HG03439 (cell line): ENCODE measurements around the gene PATE2.

Experiments
- ATAC-seq: cut with Tn5 transposase; IDR thresholded peaks from one replicate; pipeline ENCODE4 v1.9.1; 2021; ENCODE audit warnings: mild to moderate bottlenecking, moderate library complexity; ENCODE audit not compliant: unreplicated experiment

PATE2 gene

DNA sequence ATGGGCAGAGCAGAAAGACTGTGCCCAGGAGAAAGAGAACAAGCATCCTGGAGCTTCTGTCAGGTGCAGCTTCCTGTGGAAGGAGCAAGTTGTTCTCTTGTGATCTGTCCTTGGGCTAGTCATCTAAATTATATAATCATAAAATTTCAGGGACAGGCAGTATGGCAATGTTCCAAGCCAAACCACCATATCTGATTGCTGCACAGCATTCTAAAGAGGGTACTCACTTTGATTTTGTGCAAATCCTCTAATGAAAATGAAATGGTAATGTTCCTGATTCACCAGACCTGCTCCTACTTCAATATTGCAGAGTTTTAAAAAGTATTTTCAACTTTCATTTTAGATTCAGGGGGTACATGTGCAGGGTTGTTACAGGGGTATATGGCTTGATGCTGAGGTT, at the start of gene PATE2:
PATE2 (minus strand) TSS at position 101 of the 400 bp plus-strand sequence; CDS start at position 46, 55 bp downstream.
- no peak for ATAC-seq

DNA sequence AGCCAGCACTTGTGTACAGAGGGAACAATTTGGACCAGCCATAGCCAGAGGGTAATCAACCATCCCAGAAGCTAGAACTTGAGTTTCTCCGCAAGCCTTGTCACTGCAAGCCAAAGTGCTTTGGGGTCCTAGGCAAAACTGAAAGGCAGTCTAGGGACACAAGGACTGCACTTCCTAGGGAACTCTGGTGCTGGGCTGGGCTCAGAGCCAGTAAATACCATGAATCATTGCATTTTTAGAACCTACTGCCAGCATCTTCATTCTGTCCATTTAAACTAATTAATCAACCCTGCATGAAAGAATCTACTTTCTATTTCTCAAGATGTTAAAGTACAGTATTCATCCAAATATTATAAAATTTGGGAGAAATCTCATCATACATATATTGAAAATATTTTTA, 29.3 kb upstream of the PATE2 start:
- ATAC-seq, result no peak

DNA sequence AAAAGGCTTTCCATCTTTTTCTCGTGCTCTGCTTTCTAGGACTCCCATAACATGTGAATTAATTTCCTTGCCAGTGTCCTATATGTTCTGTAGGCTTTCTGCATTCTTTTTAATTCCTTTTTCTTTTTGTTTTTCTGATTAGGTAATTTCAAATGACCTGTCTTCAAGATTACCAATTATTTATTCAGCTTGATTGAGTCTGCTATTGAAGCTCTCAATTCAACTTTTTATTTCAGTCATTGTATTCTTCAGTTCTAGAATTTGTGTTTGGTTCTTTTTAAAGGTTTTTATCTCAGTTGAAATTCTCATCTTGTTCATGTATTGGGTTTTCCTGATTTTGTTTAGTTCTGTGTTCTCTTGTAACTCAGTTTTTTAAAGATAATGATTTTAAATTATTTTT, 23.8 kb upstream of the PATE2 start:
- no peak for ATAC-seq

DNA sequence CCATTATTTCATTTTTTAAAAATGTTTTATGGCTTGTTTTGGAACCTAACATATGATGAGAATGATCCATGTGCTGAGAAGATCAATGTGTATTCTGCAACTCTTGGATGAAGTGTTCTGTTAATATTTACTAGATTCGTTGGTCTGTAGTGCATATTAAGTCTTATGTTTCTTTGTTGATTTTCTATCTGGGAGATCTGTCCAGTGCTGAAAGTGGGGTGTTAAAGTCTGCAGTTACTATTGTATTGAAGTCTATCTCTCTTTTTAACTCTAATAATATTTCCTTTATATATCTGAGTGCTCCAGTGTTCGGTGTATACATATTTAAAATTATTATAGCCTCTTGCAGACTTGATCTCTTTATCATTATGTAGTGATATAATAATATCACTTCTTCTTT, 21.2 kb upstream of the PATE2 start:
- ATAC-seq, result no peak

DNA sequence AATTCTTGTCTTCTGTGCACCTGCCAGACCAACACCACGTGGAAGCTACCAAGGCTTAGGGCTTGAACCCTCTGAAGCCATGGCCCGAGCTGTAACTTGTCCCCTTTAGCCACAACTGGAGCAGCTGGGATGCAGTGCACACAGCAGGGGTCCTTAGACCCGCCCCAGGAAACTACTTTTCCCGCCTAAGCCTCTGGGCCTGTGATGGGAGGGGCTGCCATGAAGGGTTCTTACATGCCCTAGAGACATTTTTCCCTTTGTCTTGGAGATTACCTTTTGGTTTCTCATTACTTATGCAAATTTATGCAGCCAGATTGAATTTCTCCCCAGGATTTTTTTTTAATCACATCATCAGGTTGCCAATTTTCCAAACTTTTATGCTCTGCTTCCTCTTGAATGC, 19.0 kb upstream of the PATE2 start:
- ATAC-seq, result no peak

DNA sequence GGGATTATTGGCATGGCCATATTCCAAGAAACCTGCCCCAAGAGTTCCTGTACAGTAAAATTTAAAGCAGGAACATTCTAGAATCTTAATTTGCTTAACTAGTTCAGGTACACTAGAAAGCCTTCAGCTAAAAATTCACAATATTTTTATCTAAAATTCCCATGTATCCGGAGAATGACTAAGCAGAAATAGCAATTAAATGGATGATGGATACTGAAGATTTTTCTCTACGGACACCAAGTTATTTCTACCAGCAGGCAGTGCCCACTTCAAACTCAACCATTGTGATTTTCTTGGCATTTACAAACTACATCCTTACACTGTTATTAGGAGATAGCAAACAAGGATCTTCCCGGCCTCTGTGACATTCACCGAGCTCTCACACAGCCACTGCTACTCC, 12.2 kb upstream of the PATE2 start:
- no peak for ATAC-seq

DNA sequence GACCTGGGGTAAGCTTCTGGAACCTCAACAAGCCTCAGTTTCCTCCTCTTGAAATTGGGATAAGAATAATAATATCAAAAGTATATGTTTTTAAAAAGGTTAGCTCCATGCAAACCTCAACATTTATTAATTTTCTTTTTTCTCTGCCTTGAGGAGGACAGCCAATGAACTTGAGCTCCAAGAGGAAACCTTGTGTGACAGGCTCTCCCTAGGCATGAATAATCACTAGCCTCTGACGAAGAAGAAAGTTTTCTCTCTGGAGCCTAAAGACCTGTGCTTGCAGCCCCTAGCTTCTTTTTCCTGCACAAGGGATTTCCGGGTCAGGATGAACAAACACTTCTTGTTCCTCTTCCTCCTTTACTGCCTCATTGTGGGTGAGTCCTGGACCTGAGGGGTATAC, 9.2 kb upstream of the PATE2 start, which contains the start of gene PATE3:
PATE3 (plus strand) TSS at position 301 of the 400 bp plus-strand sequence; CDS start at position 326, 25 bp downstream.
- ATAC-seq, result no peak

DNA sequence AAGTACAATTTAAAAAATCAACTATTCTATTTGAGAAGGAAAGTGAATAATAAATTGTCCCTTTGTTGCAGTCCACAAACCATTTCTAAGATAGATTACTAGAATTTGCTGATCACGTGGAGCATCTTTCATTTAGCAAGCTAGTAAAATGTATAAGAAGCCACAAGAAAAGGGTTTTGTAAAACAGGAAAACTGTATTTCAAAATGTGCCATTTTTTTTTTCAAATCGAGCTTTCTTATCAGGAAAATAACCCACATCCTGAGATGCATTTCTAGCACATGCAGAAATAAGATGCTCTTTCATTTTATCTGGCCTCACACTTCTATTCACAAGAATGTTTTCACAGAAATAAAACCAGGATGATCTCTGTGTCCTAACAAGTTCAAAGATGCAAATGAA, 6.0 kb upstream of the PATE2 start:
- no peak for ATAC-seq

DNA sequence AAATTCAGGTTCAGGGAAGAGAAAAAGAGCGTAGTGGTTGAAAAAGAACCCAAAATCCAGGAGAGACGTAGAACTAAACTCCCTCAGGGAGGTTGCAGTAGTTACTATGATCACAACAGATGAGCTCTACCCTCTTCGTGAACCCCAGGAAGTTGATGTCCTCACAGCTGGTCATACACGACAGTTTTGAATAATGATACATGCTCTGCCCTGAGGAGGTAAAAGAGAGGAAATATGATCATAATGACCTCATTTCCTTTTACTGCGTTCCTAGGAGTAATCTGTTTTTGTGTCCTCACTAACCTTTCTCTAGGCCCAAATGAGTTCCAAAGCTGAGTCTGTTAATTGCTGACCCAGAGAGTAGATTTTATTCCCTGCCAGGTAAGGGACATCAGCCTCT, 1.3 kb downstream of the PATE2 start:
- no peak for ATAC-seq

DNA sequence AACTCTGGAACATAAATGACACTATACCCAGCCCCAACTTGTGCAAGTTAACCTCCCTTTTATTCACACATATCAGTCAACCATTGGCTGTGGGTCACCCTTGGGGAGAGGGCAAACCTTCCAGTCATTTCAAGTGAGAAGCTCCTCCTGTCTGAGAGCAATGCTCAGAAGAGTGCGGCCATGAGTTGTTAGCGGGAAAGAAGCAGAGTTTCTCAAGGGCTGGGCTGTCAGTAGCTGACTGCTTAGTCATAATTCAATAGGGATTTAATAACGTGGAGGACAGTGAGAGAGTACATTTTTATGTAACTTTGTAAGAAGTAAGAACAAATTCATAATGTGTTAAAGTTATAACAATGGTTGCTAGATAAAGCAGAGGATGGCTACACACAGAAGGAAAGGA, 5.1 kb downstream of the PATE2 start:
- no peak for ATAC-seq

DNA sequence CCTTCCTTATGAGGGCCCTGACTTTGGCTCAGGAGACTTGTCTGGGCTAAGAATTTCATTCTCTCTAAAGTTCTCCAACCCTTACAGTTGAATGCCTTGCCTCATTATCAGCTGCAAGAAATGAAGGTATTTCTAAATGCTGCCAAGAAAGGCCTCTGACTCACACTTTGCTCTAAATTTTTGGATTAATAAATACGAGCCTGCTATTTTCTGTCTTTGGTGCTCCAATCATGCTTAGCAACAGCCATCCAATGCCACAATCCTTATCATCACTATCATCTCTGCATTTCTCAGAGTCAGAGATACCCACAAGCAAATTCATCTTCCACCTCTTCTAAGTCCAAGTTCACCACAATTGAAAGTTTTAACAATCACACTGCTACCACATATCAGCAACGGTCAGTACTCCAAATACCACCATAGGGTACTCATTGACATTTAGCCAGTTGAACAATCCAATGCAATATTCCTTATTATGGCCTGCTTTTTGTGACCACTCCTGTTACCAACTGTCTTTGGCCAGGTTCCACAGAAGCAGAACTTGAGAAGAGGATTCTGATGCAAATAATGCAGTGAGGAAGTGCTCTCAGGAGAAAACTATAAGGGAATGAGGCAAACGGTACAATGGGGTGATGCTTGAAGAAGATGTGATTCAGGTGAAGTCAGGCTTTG, 5.7 kb downstream of the PATE2 start:
- no peak for ATAC-seq

DNA sequence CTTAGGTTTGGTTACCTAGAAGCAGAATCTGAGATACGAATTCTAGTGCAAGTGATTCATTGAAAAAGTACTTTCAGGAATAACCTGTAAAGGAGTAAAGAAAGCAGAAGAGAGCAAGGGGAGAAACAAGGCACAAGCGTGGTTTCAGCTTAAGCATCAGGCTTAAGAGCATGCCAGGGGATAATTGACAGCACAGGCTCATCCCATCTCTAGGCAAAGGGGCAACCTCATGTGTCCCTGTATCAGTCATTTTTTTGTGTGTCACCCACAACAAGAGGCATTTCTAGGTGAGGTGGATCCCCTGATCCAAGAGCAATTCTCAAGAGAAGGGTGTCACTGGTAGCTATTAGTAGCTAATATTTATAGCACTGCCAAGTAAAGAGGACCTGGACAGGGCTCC, 8.0 kb downstream of the PATE2 start:
- no peak for ATAC-seq

DNA sequence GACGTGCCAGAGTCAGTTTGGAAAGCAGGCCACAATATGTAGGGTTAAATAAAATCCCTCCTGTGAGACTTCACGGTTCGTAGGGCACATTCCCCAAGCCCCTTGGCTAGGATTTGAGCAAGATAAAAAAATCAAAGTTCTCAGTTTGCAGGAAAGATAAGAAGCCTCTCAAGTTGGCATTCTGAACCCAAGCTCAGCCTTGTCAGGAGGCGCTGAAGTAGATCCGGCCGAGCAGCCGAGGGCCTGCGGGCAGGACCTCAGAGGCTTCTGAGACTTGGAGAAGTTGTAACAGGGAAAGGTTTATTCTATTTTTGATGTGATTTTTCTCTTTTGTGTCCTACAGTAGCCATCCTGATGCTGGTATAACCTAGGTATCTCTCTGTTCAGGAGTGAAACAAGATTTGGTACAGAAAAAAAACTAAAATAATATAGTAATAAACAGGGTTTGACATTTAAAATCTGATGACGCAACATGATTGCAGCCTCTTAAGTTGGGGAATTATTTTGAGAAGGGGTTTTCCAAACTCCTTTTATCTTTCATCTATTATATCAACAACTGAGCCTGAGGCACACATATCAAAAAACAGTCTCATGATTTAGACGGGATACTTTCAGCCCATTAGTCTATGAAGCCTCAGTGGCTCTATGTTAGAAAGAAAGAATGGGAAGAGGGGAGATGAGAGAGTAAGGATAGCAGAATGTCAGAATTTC, 10.1 kb downstream of the PATE2 start:
- ATAC-seq, result no peak

DNA sequence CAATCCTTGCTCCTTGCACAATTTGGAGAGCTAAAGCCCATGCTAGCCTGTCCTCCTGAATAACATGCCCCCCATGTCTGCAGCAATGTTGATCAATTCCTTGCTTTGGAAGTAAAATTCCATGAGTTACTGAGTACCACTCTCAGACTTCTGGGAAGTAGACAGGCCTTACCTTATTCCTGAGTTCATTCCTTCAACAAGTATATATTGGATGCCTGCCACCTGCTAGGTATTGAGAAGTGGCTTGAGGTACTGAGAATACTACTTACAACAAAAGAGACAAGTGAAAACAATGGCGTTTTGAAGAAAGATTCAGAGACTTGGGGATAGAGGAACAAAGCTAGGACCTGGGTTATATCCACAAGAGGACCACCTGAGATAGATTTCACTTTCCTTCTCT, 12.4 kb downstream of the PATE2 start:
- ATAC-seq, result no peak

DNA sequence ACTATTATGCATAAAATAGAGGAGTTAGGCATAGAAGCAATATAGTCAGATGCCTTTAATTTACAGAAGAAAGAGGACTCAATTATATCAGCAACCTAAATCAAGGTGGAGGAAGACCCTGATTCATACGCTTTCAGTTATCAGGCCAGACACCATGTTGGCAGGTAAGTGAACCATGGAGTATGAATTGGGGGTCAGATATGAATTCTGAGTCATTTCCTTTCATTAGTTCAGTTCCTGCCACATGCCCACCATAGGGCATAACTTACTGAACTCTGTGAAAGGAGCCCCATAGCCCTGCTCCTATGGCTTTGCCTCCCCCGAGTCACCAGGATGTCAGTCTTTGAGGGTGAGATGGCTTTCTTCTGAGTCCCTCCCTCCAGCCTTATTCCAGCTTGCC, 15.1 kb downstream of the PATE2 start:
- ATAC-seq, result no peak

DNA sequence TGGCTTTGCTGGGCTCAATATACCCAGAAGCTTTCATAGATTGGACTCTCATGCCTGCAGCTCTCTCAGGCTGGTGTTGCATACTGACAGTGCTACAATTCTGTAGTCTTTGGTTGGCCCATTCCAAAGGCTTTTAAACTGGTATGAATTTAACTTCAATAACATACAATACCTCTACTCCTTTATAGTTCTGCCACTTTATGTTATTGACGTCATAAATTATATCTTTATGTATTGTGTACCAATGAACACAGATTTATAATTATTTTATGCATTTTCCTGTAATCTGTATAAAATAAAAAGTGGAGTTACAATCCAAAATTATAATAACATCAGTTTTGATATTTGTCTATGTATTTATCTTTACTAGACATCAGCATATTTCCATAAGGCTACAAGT, 16.2 kb downstream of the PATE2 start:
- no peak for ATAC-seq

DNA sequence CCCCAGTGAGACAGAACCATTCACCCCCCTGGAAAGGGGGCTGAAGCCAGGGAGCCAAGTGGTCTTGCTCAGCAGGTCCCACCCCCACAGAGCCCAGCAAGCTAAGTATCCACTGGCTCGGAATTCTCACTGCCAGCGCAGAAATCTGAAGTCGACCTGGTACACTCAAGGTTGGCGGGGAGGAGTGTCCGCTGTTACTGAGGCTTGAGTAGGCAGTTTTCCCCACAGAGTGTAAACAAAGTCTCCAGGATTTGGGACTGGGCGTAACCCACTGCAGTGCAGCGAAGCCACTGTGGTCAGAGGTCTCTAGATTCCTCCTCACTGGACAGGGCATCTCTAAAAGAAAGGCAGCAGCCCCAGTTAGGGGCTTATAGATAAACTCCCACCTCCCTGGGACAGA, 22.6 kb downstream of the PATE2 start:
- no peak for ATAC-seq

DNA sequence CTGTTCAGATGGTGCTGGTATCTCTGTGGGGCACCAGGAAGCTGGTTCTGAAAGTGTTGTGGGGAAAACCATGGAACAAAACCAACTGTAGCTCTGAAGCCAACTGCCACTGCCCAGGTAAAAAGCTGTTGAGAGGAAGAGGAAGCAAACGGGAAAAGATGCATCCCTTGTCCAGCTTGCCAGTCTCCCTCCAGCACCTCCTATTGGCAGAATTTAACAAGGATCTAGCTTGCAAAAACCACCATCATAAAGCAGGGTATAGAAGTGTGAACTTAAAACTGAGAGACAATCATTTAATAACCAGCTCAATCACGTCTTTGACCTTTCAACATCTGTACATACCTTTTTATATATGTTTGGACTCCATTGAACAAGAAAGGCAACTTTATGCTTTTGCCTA, 28.0 kb downstream of the PATE2 start:
- ATAC-seq, result no peak

DNA sequence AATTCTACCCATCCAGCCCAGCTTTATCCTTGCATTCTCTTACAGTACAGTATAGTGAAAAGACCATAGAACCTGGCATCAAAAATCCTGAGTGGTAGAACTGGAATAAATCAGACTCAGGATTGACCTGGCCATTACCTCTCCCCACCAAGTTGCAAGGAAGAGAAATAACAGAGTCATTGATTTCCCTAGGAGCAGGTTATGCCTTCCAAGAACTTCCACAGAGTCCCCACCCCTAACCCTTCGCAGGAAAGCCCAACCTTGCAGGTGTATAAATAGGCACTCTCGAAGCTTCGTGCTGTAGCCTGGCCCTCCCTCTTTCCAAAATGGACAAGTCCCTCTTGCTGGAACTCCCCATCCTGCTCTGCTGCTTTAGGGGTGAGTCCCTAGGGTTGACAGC, 32.6 kb downstream of the PATE2 start, which contains the start of gene PATE1:
PATE1 (plus strand) TSS at position 301 of the 400 bp plus-strand sequence; CDS start at position 327, 26 bp downstream.
- no peak for ATAC-seq

DNA sequence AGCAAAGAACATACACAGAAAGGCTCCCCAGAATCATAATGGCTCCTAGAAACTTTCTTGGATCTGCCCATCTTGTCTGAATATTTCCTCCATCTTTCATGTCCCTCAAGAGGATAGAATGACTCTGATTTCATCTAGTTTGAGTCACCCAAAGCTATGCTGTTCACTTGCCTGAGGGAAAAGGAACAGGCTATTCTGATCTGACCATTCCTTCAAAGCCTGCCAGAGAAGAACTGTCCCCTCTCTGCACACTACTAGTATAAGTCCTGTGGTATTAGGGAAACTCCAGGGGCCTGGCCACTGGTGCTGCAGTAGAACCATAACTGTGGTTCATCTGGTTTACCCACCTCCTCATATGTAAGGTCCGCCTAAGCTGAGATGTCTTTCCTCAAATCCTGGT, 34.9 kb downstream of the PATE2 start:
- no peak for ATAC-seq

DNA sequence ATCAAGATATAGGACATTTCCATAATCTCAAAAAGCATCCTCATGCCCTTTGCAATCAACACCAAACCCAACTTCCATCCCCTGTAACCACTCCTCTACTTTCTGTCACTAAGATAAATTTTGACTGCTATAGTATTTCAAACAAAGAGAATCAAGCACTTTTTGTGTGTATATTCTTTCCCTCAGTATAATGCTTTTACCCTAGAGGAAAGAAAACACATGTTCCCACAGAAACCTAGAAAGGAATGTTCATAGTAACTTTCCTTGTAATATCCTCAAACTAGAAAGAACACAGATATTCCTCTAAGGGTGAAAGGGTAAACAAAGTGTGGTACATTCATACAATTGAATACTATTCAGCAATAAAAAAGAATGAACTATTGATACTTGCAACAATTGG, 38.0 kb downstream of the PATE2 start:
- no peak for ATAC-seq

DNA sequence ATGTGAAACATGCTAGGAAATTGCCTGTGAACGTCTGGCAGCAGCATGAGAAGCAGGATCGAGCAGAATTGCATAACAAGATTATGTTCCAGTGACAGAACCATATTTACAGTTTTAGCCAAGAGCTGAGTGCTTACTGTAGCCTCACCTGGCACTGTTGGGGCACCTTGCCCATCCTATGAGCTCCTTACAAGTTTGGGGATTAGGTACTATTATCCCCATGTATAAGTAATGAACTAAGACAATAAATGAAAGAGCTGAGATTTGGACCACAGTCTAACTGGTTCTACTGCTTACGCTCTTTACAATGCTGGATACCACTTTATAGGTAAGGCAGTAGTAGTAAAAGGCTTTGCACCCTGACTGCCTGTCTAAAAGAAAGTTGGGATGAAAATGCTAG, 49.7 kb downstream of the PATE2 start:
- ATAC-seq, result no peak
